HepG2 (cell line): Measurements from ENCODE around the gene ZNRD2. TPM values are rescaled to one million over a fixed set of nuclear protein-coding genes. Genes with fewer than 3 reads are reported as not detected.

ENCODE experiments used
- ATAC-seq: fragments of 200-7000 bp; cut with Tn5 transposase; 3 replicates; pipeline ENCODE4 v1.9.1; 2020; ENCODE audit warnings: mild to moderate bottlenecking, moderate library complexity
- BruUV-seq: library from RNA; stranded (reverse); fragments of 400-500 nt; replicated peaks from 2 replicates; lab custom pipeline; 2021; lab: Mats Ljungman, UMichigan
- CTCF ChIA-PET: fragments of 300-600 bp; formaldehyde crosslinking; extraction: SDS; loops from one replicate; lab custom pipeline; 2021; ENCODE audit warnings: low total read pairs, inconsistent platforms, low intra/inter-chr PET ratio; lab: Yijun Ruan, JAX
- POLR2A ChIA-PET: fragments of 350-600 bp; sonication (Branson Sonifier 250); formaldehyde crosslinking; loops from one replicate; lab custom pipeline; 2020; ENCODE audit warnings: antibody characterized with exemption, inconsistent platforms; lab: Yijun Ruan, JAX
- DNase-seq: peaks from one replicate; pipeline ENCODE4 v3.0.0-alpha.2; 2015; ENCODE audit warnings: low spot score
- FAIRE-seq: peaks from 3 replicates; lab custom pipeline; 2011; peaks lifted over from hg19 to GRCh38; lab: Jason Lieb, UNC
- H2AFZ ChIP-seq: one replicate; pipeline ENCODE4 v1.6.1; 2011; ENCODE audit warnings: low read length, inconsistent platforms
- H3K27ac ChIP-seq: fragments of 300-600 bp; 3 replicates; pipeline ENCODE4 v1.8.0; 2011; ENCODE audit warnings: mixed run types, mild to moderate bottlenecking, mixed read lengths, low read length, inconsistent platforms; ENCODE audit not compliant: insufficient read depth; ENCODE audit errors: extremely low read length
- H3K27me3 ChIP-seq, 2 experiments: fragments of 200-600 bp in 1 of 2; 2 replicates in 1 of 2; 3 replicates in 1 of 2; pipeline versions ENCODE4 v1.6.0 to v1.8.0; 2011; ENCODE audit warnings: low read length in 2 of 2, mild to moderate bottlenecking in 2 of 2, moderate library complexity in 2 of 2, inconsistent platforms in 1 of 2; ENCODE audit not compliant: insufficient read depth in 2 of 2, control insufficient read depth in 1 of 2
- H3K36me3 ChIP-seq, 2 experiments: fragments of 200-600 bp in 1 of 2; replicated peaks in 1 of 2; 2 replicates in 1 of 2; 3 replicates in 1 of 2; pipeline versions ENCODE4 v1.5.1 to v1.8.0; 2011; ENCODE audit warnings: low read length in 2 of 2, inconsistent platforms in 1 of 2; ENCODE audit not compliant: insufficient read depth in 2 of 2, control insufficient read depth in 1 of 2
- H3K4me1 ChIP-seq: 2 replicates; pipeline ENCODE4 v1.5.1; 2012; ENCODE audit warnings: low read length, inconsistent platforms; ENCODE audit not compliant: insufficient read depth
- H3K4me2 ChIP-seq: 2 replicates; pipeline ENCODE4 v1.6.0; 2011; ENCODE audit warnings: low read depth, low read length, inconsistent platforms
- H3K4me3 ChIP-seq, 3 experiments: fragments of 200-600 bp in 1 of 3; sonication (generic), shearing (Covaris generic) in 1 of 3; replicated peaks in 1 of 3; 2 replicates each; pipeline ENCODE4 v1.5.1; 2011 to 2016; ENCODE audit warnings: low read length in 3 of 3, inconsistent platforms in 2 of 3, low read depth in 2 of 3, mild to moderate bottlenecking in 2 of 3, control low read depth in 1 of 3, mixed read lengths in 1 of 3; ENCODE audit not compliant: insufficient read depth in 1 of 3
- H3K79me2 ChIP-seq: one replicate; pipeline ENCODE4 v1.6.1; 2011; ENCODE audit warnings: low read length, inconsistent platforms; ENCODE audit not compliant: insufficient read depth
- H3K9ac ChIP-seq: 2 replicates; pipeline ENCODE4 v1.6.0; 2011; ENCODE audit warnings: mild to moderate bottlenecking, low read depth, low read length, inconsistent platforms; ENCODE audit not compliant: insufficient read depth
- H3K9me3 ChIP-seq: 2 replicates; pipeline ENCODE4 v1.5.1; 2012; ENCODE audit warnings: mild to moderate bottlenecking, low read length
- H4K20me1 ChIP-seq: 2 replicates; pipeline ENCODE4 v1.6.0; 2011; ENCODE audit warnings: inconsistent platforms, mild to moderate bottlenecking, low read length, moderate library complexity; ENCODE audit not compliant: insufficient read depth
- FOXJ3 ChIP-seq: sonication (generic); formaldehyde crosslinking; IDR thresholded peaks from 2 replicates; pipeline ENCODE4 v1.4.0; 2020; ENCODE audit warnings: missing genetic modification reagents, mild to moderate bottlenecking, borderline replicate concordance
- HNRNPLL ChIP-seq: fragments of 200-400 bp; formaldehyde crosslinking; IDR thresholded peaks from 2 replicates; pipeline ENCODE4 v1.6.1; 2017; ENCODE audit warnings: mild to moderate bottlenecking, low read depth, low read length; ENCODE audit not compliant: poor library complexity, severe bottlenecking
- KDM5B ChIP-seq: sonication (generic); formaldehyde crosslinking; IDR thresholded peaks from 2 replicates; pipeline ENCODE4 v1.4.0; 2020; ENCODE audit warnings: missing genetic modification reagents, mild to moderate bottlenecking, borderline replicate concordance
- MTA1 ChIP-seq: sonication (generic); formaldehyde crosslinking; IDR thresholded peaks from 2 replicates; pipeline ENCODE4 v1.4.0; 2020; ENCODE audit warnings: missing genetic modification reagents, mild to moderate bottlenecking, borderline replicate concordance
- POLR2AphosphoS5 ChIP-seq: IDR thresholded peaks from 2 replicates; pipeline ENCODE4 v1.6.1; 2012; ENCODE audit warnings: low read depth, low read length
- SRSF1 ChIP-seq: fragments of 200-400 bp; formaldehyde crosslinking; optimal IDR thresholded peaks from 2 replicates; pipeline ENCODE3; 2017; ENCODE audit warnings: mild to moderate bottlenecking, low read depth, low read length, moderate library complexity
- ZBTB4 ChIP-seq: sonication (generic); formaldehyde crosslinking; IDR thresholded peaks from 2 replicates; pipeline ENCODE4 v1.4.0; 2020; ENCODE audit warnings: missing genetic modification reagents, mild to moderate bottlenecking, borderline replicate concordance
- ZNF205 ChIP-seq: IDR thresholded peaks from 2 replicates; pipeline ENCODE4 v1.6.1; 2018; ENCODE audit warnings: missing biosample characterization, missing genetic modification reagents
- ZNF687 ChIP-seq: sonication (generic); formaldehyde crosslinking; IDR thresholded peaks from 2 replicates; pipeline ENCODE4 v1.5.1; 2020; ENCODE audit warnings: mild to moderate bottlenecking, missing genetic modification reagents, moderate library complexity
- ZNF710 ChIP-seq: sonication (generic); formaldehyde crosslinking; IDR thresholded peaks from 2 replicates; pipeline ENCODE4 v1.5.0; 2020; ENCODE audit warnings: mild to moderate bottlenecking, missing genetic modification reagents, borderline replicate concordance
- ZNF772 ChIP-seq: sonication (generic); formaldehyde crosslinking; IDR thresholded peaks from 2 replicates; pipeline ENCODE4 v1.5.0; 2020; ENCODE audit warnings: mild to moderate bottlenecking, missing genetic modification reagents
- WGBS: methylation state at CpG from one replicate; pipeline ENCODE4 v1.1.6; 2017; ENCODE audit warnings: low lambda C conversion rate; 5-methylcytosine and 5-hydroxymethylcytosine counted together
- in situ Hi-C: cut with HindIII; loops from 2 replicates; pipeline ENCODE4 v1.10.0; 2017; ENCODE audit warnings: low pct_unique_long_range_greater_than_20kb; ENCODE audit not compliant: extremely low pct_ligation_motif_present
- intact Hi-C: fragments of 100-400 bp; cut with micrococcal nuclease; formaldehyde crosslinking; loops from one replicate; pipeline ENCODE4 v1.10.0; 2022; ENCODE audit not compliant: unreplicated experiment
- polyA plus RNA-seq, 8 experiments: library from polyadenylated mRNA; depleted of rRNA in 3 of 8; stranded (reverse) in 7 of 8; unstranded in 1 of 8; fragments of >200 nt; fragmentation: Illumina TruSeq in 4 of 8; extraction: Trizol in 4 of 8; gene quantifications; 2 replicates each; pipeline versions ENCODE4 v1.2.1 to v1.2.3, GENCODE V29; 2011 to 2016; ENCODE audit warnings: low read depth in 4 of 8, missing spikeins in 1 of 8, mixed read lengths in 1 of 8; ENCODE audit not compliant: insufficient read depth in 1 of 8
- total RNA-seq, 5 experiments: library from RNA; depleted of rRNA; stranded (reverse); fragments of >200 nt; fragmentation: Illumina TruSeq; extraction: Trizol; gene quantifications; 2 replicates each; pipeline ENCODE4 v1.2.3, GENCODE V29; 2016; ENCODE audit warnings: low read depth in 1 of 5

The ZNRD2 gene
- total and polyA plus RNA-seq, 2 of the 13 experiments (the other 11 are each of a cell fraction or from before 2014, with no cell fraction given), result 29.2 to 34.0 TPM

GRCh38 chr11:65541093-65541982 is 28.9 kb upstream of the ZNRD2 start:
- Histone ChIP-seq H3K36me3 (peaks cover 6 to 16% of the 10 kb centered on the region in 2 experiments; a peak in 3 of 5 replicates), H3K9ac (no peak overlapping the region), H3K4me2 (no peak overlapping the region), H3K9me3 (no peaks in the 10 kb centered on the region), H3K4me1 (peaks cover 14% of the 10 kb centered on the region), H4K20me1 (no peaks in the 10 kb centered on the region), H3K27ac (no peak overlapping the region), H3K27me3 (no peaks in the 10 kb centered on the region), H3K4me3 (no peak overlapping the region), H2AFZ (no peak overlapping the region), H3K79me2 (no peaks in the 10 kb centered on the region)
- no peak for FAIRE-seq
- ChIA-PET CTCF (interaction anchor here (1.0 to 1.9 kb wide), 4 partner anchors 10 to 52 kb away, joined by 5 to 12 read pairs (median 8); partner anchors contain the start of genes FAM89B and ZNRD2), POLR2A (interaction anchor here (0.6 to 1.4 kb wide), 4 partner anchors 10 to 33 kb away, joined by 3 to 5 read pairs (median 3); no protein-coding TSS in a partner anchor)
- BruUV-seq, result no TSS peak
- TF ChIP-seq ZNF205 (no peak), HNRNPLL (peak; percentile 24), FOXJ3 (CRISPR knock-in tag) (no peak), ZNF687 (CRISPR knock-in tag) (peak; percentile 38; the same call in 1 of the 2 replicates), KDM5B (peak; percentile 56; the same call in 1 of the 2 replicates), ZNF710 (CRISPR knock-in tag) (0 out of 2 replicates have a peak, but pooled peaks have one; percentile 27), ZBTB4 (CRISPR knock-in tag) (0 out of 2 replicates have a peak, but pooled peaks have one; percentile 6), SRSF1 (peak; percentile 8), ZNF772 (0 out of 2 replicates have a peak, but pooled peaks have one; percentile 38), POLR2AphosphoS5 (peak; percentile 12; the same call in 1 of the 2 replicates), MTA1 (CRISPR knock-in tag) (no peak)
- in situ Hi-C loops, result loop anchor here (5.0 kb wide), 1 partner anchor 46 kb away; no protein-coding TSS in a partner anchor
- 69% methylated on average over 11 of the region's 18 CpGs for WGBS
- no peak for DNase-seq
- ATAC-seq, result no peak
- intact Hi-C loops, result loop anchor here (2.0 kb wide), 2 partner anchors 19 to 29 kb away; partner anchors contain the start of gene ZNRD2
